ENCODE results near the gene VTI1A. TPM values are rescaled to one million over a fixed set of nuclear protein-coding genes. Genes with fewer than 3 reads are reported as not detected.

VTI1A gene
- total RNA-seq, 1 donor from 2014 or later: 39.4 TPM

GRCh38 chr10:112634096-112634830 lies 187.2 kb downstream of the VTI1A start:
- peaks cover 1% of the 10 kb centered on the region for H3K36me3 Mint-ChIP-seq (ENCODE audit: insufficient read depth)
- H3K9me3 Mint-ChIP-seq (ENCODE audit: low read depth): no peaks in the 10 kb centered on the region
- no peaks in the 10 kb centered on the region for H3K27me3 Mint-ChIP-seq
- no peak overlapping the region for H3K27ac Mint-ChIP-seq
- H3K4me1 Mint-ChIP-seq (ENCODE audit: low read depth): peaks cover 19% of the 10 kb centered on the region
- TF ChIP-seq, protein P1, sequence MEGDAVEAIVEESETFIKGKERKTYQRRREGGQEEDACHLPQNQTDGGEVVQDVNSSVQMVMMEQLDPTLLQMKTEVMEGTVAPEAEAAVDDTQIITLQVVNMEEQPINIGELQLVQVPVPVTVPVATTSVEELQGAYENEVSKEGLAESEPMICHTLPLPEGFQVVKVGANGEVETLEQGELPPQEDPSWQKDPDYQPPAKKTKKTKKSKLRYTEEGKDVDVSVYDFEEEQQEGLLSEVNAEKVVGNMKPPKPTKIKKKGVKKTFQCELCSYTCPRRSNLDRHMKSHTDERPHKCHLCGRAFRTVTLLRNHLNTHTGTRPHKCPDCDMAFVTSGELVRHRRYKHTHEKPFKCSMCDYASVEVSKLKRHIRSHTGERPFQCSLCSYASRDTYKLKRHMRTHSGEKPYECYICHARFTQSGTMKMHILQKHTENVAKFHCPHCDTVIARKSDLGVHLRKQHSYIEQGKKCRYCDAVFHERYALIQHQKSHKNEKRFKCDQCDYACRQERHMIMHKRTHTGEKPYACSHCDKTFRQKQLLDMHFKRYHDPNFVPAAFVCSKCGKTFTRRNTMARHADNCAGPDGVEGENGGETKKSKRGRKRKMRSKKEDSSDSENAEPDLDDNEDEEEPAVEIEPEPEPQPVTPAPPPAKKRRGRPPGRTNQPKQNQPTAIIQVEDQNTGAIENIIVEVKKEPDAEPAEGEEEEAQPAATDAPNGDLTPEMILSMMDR (IDR thresholded peaks at IDR 0.05; ENCODE audit: unreplicated experiment): no peak
- H3K4me3 Mint-ChIP-seq (ENCODE audit: low read depth): no peak overlapping the region
- DNase-seq (ENCODE audit: low spot score, unreplicated experiment): no peak

DNA sequence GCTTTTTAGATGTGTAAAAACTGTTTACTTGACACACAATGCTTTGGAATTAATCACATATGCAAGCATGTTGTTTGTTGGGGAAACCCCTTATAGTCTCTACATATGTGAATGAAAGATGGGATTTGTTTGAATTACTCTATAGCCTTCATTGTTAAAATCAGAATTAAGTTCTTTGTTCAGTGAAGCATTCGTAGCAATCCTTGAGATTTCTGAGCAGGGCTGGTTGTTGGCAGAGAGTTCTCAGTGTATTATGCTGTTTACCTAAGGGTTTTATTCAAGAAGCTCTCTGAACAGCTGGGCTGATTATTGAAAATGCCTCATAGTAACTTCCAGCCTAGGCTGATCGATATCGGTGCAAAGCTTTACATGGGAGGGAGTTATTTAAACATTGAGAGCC lies 190.9 kb downstream of the VTI1A start:
- peaks cover 14% of the 10 kb centered on the region for H3K4me1 Mint-ChIP-seq (ENCODE audit: low read depth)
- no peaks in the 10 kb centered on the region for H3K27me3 Mint-ChIP-seq
- TF ChIP-seq, protein P1 (IDR thresholded peaks at IDR 0.05; ENCODE audit: unreplicated experiment): no peak
- no peaks in the 10 kb centered on the region for H3K9me3 Mint-ChIP-seq (ENCODE audit: low read depth)
- H3K36me3 Mint-ChIP-seq (ENCODE audit: insufficient read depth): no peaks in the 10 kb centered on the region
- H3K4me3 Mint-ChIP-seq (ENCODE audit: low read depth): no peak overlapping the region
- H3K27ac Mint-ChIP-seq: peak overlapping the region; percentile 0
- no peak for DNase-seq (ENCODE audit: low spot score, unreplicated experiment)

DNA sequence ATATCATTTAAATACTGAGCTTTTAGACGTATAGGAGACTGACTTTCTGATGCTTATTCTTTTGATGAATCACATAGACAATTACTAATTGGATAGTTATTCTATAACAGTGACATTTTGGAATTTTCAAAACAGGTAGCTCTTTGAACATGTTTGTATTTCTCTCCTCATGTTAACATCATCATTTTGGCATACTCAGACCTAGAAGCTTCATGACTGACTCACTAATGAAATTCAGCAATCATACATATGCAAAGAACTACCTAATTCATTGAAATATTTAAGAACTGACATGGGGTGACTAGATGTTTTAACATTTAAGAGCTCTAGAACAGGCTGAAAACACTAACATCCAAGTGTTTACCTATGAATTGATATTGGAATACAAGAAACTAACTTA lies 192.3 kb downstream of the VTI1A start:
- H3K4me1 Mint-ChIP-seq (ENCODE audit: low read depth): peaks cover 14% of the 10 kb centered on the region
- no peaks in the 10 kb centered on the region for H3K27me3 Mint-ChIP-seq

GRCh38 chr10:112640638-112641037 lies 193.6 kb downstream of the VTI1A start:
- no peaks in the 10 kb centered on the region for H3K36me3 Mint-ChIP-seq (ENCODE audit: insufficient read depth)
- no peaks in the 10 kb centered on the region for H3K9me3 Mint-ChIP-seq (ENCODE audit: low read depth)
- H3K4me3 Mint-ChIP-seq (ENCODE audit: low read depth): no peak overlapping the region
- H3K27me3 Mint-ChIP-seq: no peaks in the 10 kb centered on the region
- H3K27ac Mint-ChIP-seq: no peak overlapping the region
- TF ChIP-seq, protein P1 (IDR thresholded peaks at IDR 0.05; ENCODE audit: unreplicated experiment): no peak
- peaks cover 10% of the 10 kb centered on the region for H3K4me1 Mint-ChIP-seq (ENCODE audit: low read depth)
- DNase-seq (ENCODE audit: low spot score, unreplicated experiment): no peak

More for the DNA sequence above, 192.3 kb downstream of the VTI1A start:
- TF ChIP-seq, protein P1 (IDR thresholded peaks at IDR 0.05; ENCODE audit: unreplicated experiment): no peak
- Mint-ChIP-seq H3K9me3 (ENCODE audit: low read depth) (no peaks in the 10 kb centered on the region), H3K4me3 (ENCODE audit: low read depth) (no peak overlapping the region), H3K27ac (no peak overlapping the region), H3K36me3 (ENCODE audit: insufficient read depth) (no peaks in the 10 kb centered on the region)
- DNase-seq (ENCODE audit: low spot score, unreplicated experiment): no peak

GRCh38 chr10:112643600-112644264 lies 196.7 kb downstream of the VTI1A start:
- Mint-ChIP-seq H3K27me3 (no peaks in the 10 kb centered on the region), H3K4me3 (ENCODE audit: low read depth) (no peak overlapping the region), H3K27ac (no peak overlapping the region), H3K9me3 (ENCODE audit: low read depth) (no peaks in the 10 kb centered on the region), H3K36me3 (ENCODE audit: insufficient read depth) (no peaks in the 10 kb centered on the region), H3K4me1 (ENCODE audit: low read depth) (peaks cover 3% of the 10 kb centered on the region)
- DNase-seq (ENCODE audit: low spot score, unreplicated experiment): no peak
- TF ChIP-seq, protein P1 (IDR thresholded peaks at IDR 0.05; ENCODE audit: unreplicated experiment): no peak
